ENCODE measurements around the gene SPATA31A7. TPM values are rescaled to one million over a fixed set of nuclear protein-coding genes. Genes with fewer than 3 reads are reported as not detected.
"Not testable (repeated sequence)": the region's sequence is repeated elsewhere in the genome, so short reads cannot be mapped to it uniquely, and the experiment has no call there.

SPATA31A7 gene
- total RNA-seq: not detected

GRCh38 chr9:61189736-61190135 lies at the start of gene SPATA31A7:
SPATA31A7 (plus strand) TSS chr9:61190036; CDS start chr9:61190065, 29 bp downstream.
- not testable (repeated sequence) for FAIRE-seq; DNase-seq (ENCODE audit: low spot score in 2 of 2)

DNA sequence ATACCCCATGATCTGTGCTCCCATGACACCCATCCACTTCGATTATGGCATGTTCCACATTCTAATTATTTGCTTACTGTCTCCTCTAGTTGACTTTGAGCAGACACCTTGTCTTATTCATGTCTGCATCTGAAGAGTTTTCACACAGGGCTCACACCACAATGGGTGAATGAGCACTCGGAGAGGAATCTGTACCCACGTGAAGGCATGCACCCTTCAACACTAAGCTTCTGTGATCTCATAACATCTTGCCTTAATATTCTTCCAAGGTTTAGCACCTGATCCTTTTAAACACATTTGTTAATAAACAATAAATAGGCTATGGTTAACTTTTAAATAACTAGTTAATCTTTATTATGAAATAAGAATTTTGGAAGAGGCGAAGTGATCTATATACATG lies 36.6 kb downstream of the SPATA31A7 start:
- DNase-seq (ENCODE audit: low spot score in 2 of 2); FAIRE-seq: not testable (repeated sequence)

Small RNA genes within 50 kb of the gene (small RNA-seq; reads per million reads assigned to genes)
- gene BX005040.2: not detected
